A549 (cell line): ENCODE measurements around the gene PHOX2A. TPM values are rescaled to one million over a fixed set of nuclear protein-coding genes. Genes with fewer than 3 reads are reported as not detected.

ENCODE experiments used
- ATAC-seq, 2 experiments: fragments of 200-7000 bp in 1 of 2; fragments of >200 bp in 1 of 2; cut with Nextera tagmentation in 1 of 2; cut with Tn5 transposase in 1 of 2; 3 replicates each; pipeline versions ENCODE4 v1.8.0 to v1.9.1; 2018 to 2020; ENCODE audit warnings: mild to moderate bottlenecking in 1 of 2, moderate library complexity in 1 of 2
- CTCF ChIA-PET: fragments of 300-600 bp; sonication (Branson Sonifier 250); formaldehyde crosslinking; extraction: SDS; loops from one replicate; lab custom pipeline; 2021; ENCODE audit warnings: antibody characterized with exemption, inconsistent platforms; lab: Yijun Ruan, JAX
- POLR2A ChIA-PET: fragments of 350-600 bp; formaldehyde crosslinking; extraction: SDS; loops from one replicate; lab custom pipeline; 2021; ENCODE audit warnings: antibody characterized with exemption, inconsistent platforms; lab: Yijun Ruan, JAX
- DNase-seq, 2 experiments: peaks; one replicate each; pipeline versions ENCODE4 v3.0.0 to v3.0.0-alpha.2; 2011 to 2016; ENCODE audit warnings: low read depth in 1 of 2, low spot score in 1 of 2
- FAIRE-seq: peaks from 2 replicates; lab custom pipeline; 2011; peaks lifted over from hg19 to GRCh38; lab: Jason Lieb, UNC
- H3K27ac ChIP-seq, 2 experiments: fragments of >200 bp; sonication (Bioruptor Twin); formaldehyde crosslinking; 3 replicates each; pipeline ENCODE4 v1.5.1; 2016 to 2017
- H3K4me1 ChIP-seq: fragments of >200 bp; sonication (Bioruptor Twin); formaldehyde crosslinking; 3 replicates; pipeline ENCODE4 v1.6.1; 2016
- H3K4me2 ChIP-seq: fragments of >200 bp; sonication (Bioruptor Twin); formaldehyde crosslinking; 3 replicates; pipeline ENCODE4 v1.6.1; 2016
- H3K4me3 ChIP-seq: fragments of >200 bp; sonication (Bioruptor Twin); formaldehyde crosslinking; 3 replicates; pipeline ENCODE4 v1.5.1; 2016
- H3K9me3 ChIP-seq: fragments of >200 bp; sonication (Bioruptor Twin); formaldehyde crosslinking; 3 replicates; pipeline ENCODE4 v1.6.1; 2016
- CBX2 ChIP-seq: fragments of 200-600 bp; sonication (generic); IDR thresholded peaks from 2 replicates; pipeline ENCODE4 v1.6.1; 2016; ENCODE audit warnings: low read depth, mild to moderate bottlenecking, borderline replicate concordance
- CBX8 ChIP-seq: fragments of 200-600 bp; sonication (generic); IDR thresholded peaks from 2 replicates; pipeline ENCODE4 v1.6.1; 2016
- CEBPB ChIP-seq, 2 experiments: fragments of >200 bp in 1 of 2; sonication (Bioruptor Twin) in 1 of 2; formaldehyde crosslinking in 1 of 2; IDR thresholded peaks; 2 replicates each; pipeline ENCODE4 v1.6.1; 2012 to 2016
- CHD2 ChIP-seq: fragments of 150-350 bp; IDR thresholded peaks from 2 replicates; pipeline ENCODE4 v1.6.1; 2014; ENCODE audit warnings: low read length; ENCODE audit not compliant: partially characterized antibody
- EP300 ChIP-seq, 2 experiments: fragments of >200 bp; sonication (Bioruptor Twin); formaldehyde crosslinking; IDR thresholded peaks; 2 replicates in 1 of 2; 3 replicates in 1 of 2; pipeline ENCODE4 v1.6.1; 2016 to 2017
- FOSB ChIP-seq: fragments of 250-450 bp; sonication (Bioruptor Pico); IDR thresholded peaks from 2 replicates; pipeline ENCODE4 v1.5.0; 2020; ENCODE audit warnings: mild to moderate bottlenecking, moderate library complexity
- FOXS1 ChIP-seq: fragments of 250-450 bp; sonication (Bioruptor Pico); IDR thresholded peaks from 2 replicates; pipeline ENCODE4 v1.5.0; 2020; ENCODE audit warnings: mild to moderate bottlenecking, moderate library complexity
- GATA3 ChIP-seq: IDR thresholded peaks from 2 replicates; pipeline ENCODE4 v1.6.1; 2012; ENCODE audit warnings: borderline replicate concordance
- HES2 ChIP-seq: fragments of >200 bp; sonication (Bioruptor Twin); formaldehyde crosslinking; IDR thresholded peaks from 2 replicates; pipeline ENCODE4 v1.6.1; 2016
- HEYL ChIP-seq: fragments of 250-450 bp; sonication (Bioruptor Pico); IDR thresholded peaks from 2 replicates; pipeline ENCODE4 v1.8.0; 2021; ENCODE audit warnings: mild to moderate bottlenecking, moderate library complexity
- HMGXB4 ChIP-seq: fragments of 250-450 bp; sonication (Bioruptor Pico); IDR thresholded peaks from 2 replicates; pipeline ENCODE4 v1.5.0; 2021; ENCODE audit warnings: mild to moderate bottlenecking, moderate library complexity, borderline replicate concordance
- HOXB5 ChIP-seq: fragments of 250-450 bp; sonication (Bioruptor Pico); IDR thresholded peaks from 2 replicates; pipeline ENCODE4 v1.5.0; 2020; ENCODE audit warnings: mild to moderate bottlenecking, moderate library complexity
- JUNB ChIP-seq: fragments of >200 bp; sonication (Bioruptor Twin); formaldehyde crosslinking; IDR thresholded peaks from 2 replicates; pipeline ENCODE4 v1.6.1; 2016
- KDM1A ChIP-seq: fragments of 200-600 bp; sonication (generic); IDR thresholded peaks from 2 replicates; pipeline ENCODE4 v1.6.1; 2016; ENCODE audit warnings: low read depth, mild to moderate bottlenecking
- KDM5A ChIP-seq: fragments of 200-600 bp; sonication (generic); IDR thresholded peaks from 2 replicates; pipeline ENCODE4 v1.6.1; 2016; ENCODE audit warnings: antibody characterized with exemption, mild to moderate bottlenecking
- MYC ChIP-seq: IDR thresholded peaks from 2 replicates; pipeline ENCODE4 v1.6.1; 2012; ENCODE audit warnings: mild to moderate bottlenecking, inconsistent platforms, low read length, improper control_type of control experiment, borderline replicate concordance
- NR3C1 ChIP-seq: fragments of >200 bp; sonication (Bioruptor Twin); formaldehyde crosslinking; IDR thresholded peaks from 3 replicates; pipeline ENCODE4 v1.6.1; 2017
- PBX3 ChIP-seq: IDR thresholded peaks from 2 replicates; pipeline ENCODE4 v1.6.1; 2012
- PHF8 ChIP-seq: fragments of 200-600 bp; sonication (generic); IDR thresholded peaks from 2 replicates; pipeline ENCODE4 v1.6.1; 2016; ENCODE audit warnings: low read depth, mild to moderate bottlenecking, antibody characterized with exemption, moderate library complexity, borderline replicate concordance
- RAD21 ChIP-seq, 2 experiments: fragments of >200 bp in 1 of 2; sonication (Bioruptor Twin) in 1 of 2; formaldehyde crosslinking in 1 of 2; IDR thresholded peaks in 1 of 2; conservative IDR thresholded peaks in 1 of 2; 2 replicates in 1 of 2; 3 replicates in 1 of 2; pipeline ENCODE4 v1.6.1; 2012 to 2018; ENCODE audit warnings: inconsistent platforms in 1 of 2
- RCOR1 ChIP-seq: fragments of 150-350 bp; IDR thresholded peaks from 2 replicates; pipeline ENCODE4 v1.6.1; 2014; ENCODE audit warnings: antibody characterized with exemption, low read length, low read depth
- RFX5 ChIP-seq: fragments of 450-650 bp; IDR thresholded peaks from 2 replicates; pipeline ENCODE4 v1.7.1; 2014; ENCODE audit warnings: antibody characterized with exemption, mild to moderate bottlenecking, moderate library complexity
- RNF2 ChIP-seq: fragments of 200-600 bp; sonication (generic); IDR thresholded peaks from 2 replicates; pipeline ENCODE4 v1.6.1; 2016; ENCODE audit warnings: low read depth, mild to moderate bottlenecking, antibody characterized with exemption, moderate library complexity, borderline replicate concordance
- SREBF2 ChIP-seq: fragments of 450-650 bp; IDR thresholded peaks from 2 replicates; pipeline ENCODE4 v1.6.1; 2014; ENCODE audit warnings: mild to moderate bottlenecking, moderate library complexity
- TFCP2L1 ChIP-seq: fragments of 250-450 bp; sonication (Bioruptor Pico); IDR thresholded peaks from 2 replicates; pipeline ENCODE4 v1.5.0; 2021; ENCODE audit warnings: mild to moderate bottlenecking
- USF2 ChIP-seq: fragments of 450-650 bp; IDR thresholded peaks from 2 replicates; pipeline ENCODE4 v1.6.1; 2014; ENCODE audit warnings: antibody characterized with exemption
- ZC3H11A ChIP-seq: fragments of 450-650 bp; IDR thresholded peaks from 2 replicates; pipeline ENCODE4 v1.6.1; 2014; ENCODE audit warnings: antibody characterized with exemption, mild to moderate bottlenecking
- WGBS: methylation state at CpG from one replicate; pipeline ENCODE4 v1.1.6; 2017; ENCODE audit errors: missing lambda C conversion rate; 5-methylcytosine and 5-hydroxymethylcytosine counted together
- polyA plus RNA-seq, 4 experiments: library from polyadenylated mRNA; depleted of rRNA in 3 of 4; stranded (reverse); fragments of >200 nt; fragmentation: RNase III in 1 of 4; extraction: RNeasy Plus Mini Kit Qiagen cat#74134 plus additional on column Dnase treatment in 1 of 4; gene quantifications; 2 replicates in 3 of 4; 3 replicates in 1 of 4; pipeline ENCODE4 v1.2.3, GENCODE V29; 2011 to 2017

PHOX2A gene
- polyA plus RNA-seq, 2 of the 4 experiments (the other 2 are of a cell fraction): not detected

GRCh38 chr11:72218251-72218745 lies 25.7 kb downstream of the PHOX2A start:
- CTCF ChIA-PET: interaction anchor here (1.8 kb wide), 1 partner anchor 195 kb away, joined by 4 read pairs; no protein-coding TSS in a partner anchor
- ATAC-seq: no peak
- no peak for FAIRE-seq
- no peak for DNase-seq
- POLR2A ChIA-PET: no interaction called here
- no peaks in the 10 kb centered on the region for H3K9me3 ChIP-seq
- H3K27ac ChIP-seq: no peak overlapping the region
- H3K4me1 ChIP-seq: peaks cover 4% of the 10 kb centered on the region
- H3K4me2 ChIP-seq: no peak overlapping the region
- no peak overlapping the region for H3K4me3 ChIP-seq
- 51% methylated on average over 5 of the region's 5 CpGs for WGBS
- no peak for TF ChIP-seq PBX3
- TF ChIP-seq MYC: no peak
- TF ChIP-seq RNF2: no peak
- no peak for TF ChIP-seq HEYL (CRISPR knock-in tag)
- no peak for TF ChIP-seq NR3C1
- no peak for TF ChIP-seq SREBF2

GRCh38 chr11:72217841-72218240 lies 26.1 kb downstream of the PHOX2A start:
- FAIRE-seq: no peak

GRCh38 chr11:72216638-72217037 lies 27.3 kb downstream of the PHOX2A start, which contains the start of gene FOLR2:
Gene FOLR2 (plus strand): TSS chr11:72216794. CDS start chr11:72218585, 1,791 bp downstream.
- WGBS: 78% methylated on average over 6 of the region's 6 CpGs
- no peak for FAIRE-seq
- no peak for TF ChIP-seq HEYL (CRISPR knock-in tag)
- no peak for TF ChIP-seq HOXB5
- no peak for TF ChIP-seq FOSB (CRISPR knock-in tag)
- TF ChIP-seq MYC: no peak
- TF ChIP-seq RFX5: no peak
- no peak for TF ChIP-seq USF2
- TF ChIP-seq CBX2: no peak
- no peak for TF ChIP-seq KDM5A
- TF ChIP-seq, all 56 proteins: peak for 0

More at GRCh38 chr11:72217841-72218240, 26.1 kb downstream of the PHOX2A start:
- ATAC-seq (no peak), DNase-seq (no peak)
- WGBS: 33% methylated on average over 2 of the region's 2 CpGs
- H3K4me2 ChIP-seq: no peak overlapping the region
- CTCF ChIA-PET: interaction anchor here (1.8 kb wide), 1 partner anchor 196 kb away, joined by 4 read pairs; no protein-coding TSS in a partner anchor
- POLR2A ChIA-PET: no interaction called here
- no peaks in the 10 kb centered on the region for H3K9me3 ChIP-seq
- TF ChIP-seq TFCP2L1 (no peak), EP300 (IDR thresholded peaks at IDR 0.05) (no peak), PHF8 (no peak), FOXS1 (CRISPR knock-in tag) (no peak), KDM1A (no peak), CEBPB (IDR thresholded peaks at IDR 0.05) (no peak), CHD2 (no peak), SREBF2 (no peak), RAD21 (conservative IDR thresholded peaks at IDR 0.05 in 1 of 2, IDR thresholded peaks at IDR 0.05 in 1 of 2) (no peak), HES2 (no peak), HMGXB4 (CRISPR knock-in tag) (no peak), CBX8 (no peak), RCOR1 (no peak), JUNB (no peak), GATA3 (no peak), ZC3H11A (no peak), MYC (no peak)
- TF ChIP-seq, all 56 proteins: peak for 0
- no peak overlapping the region for H3K4me3 ChIP-seq
- H3K4me1 ChIP-seq: peaks cover 4% of the 10 kb centered on the region
- H3K27ac ChIP-seq: no peak overlapping the region

More at GRCh38 chr11:72216638-72217037, 27.3 kb downstream of the PHOX2A start, which contains the start of gene FOLR2:
- Histone ChIP-seq H3K4me2 (no peak within 1 kb of the TSS), H3K4me3 (no peak within 1 kb of the TSS), H3K27ac (no peak within 1 kb of the TSS), H3K4me1 (no peaks in the 10 kb centered on the region), H3K9me3 (no peaks in the 10 kb centered on the region)
- ChIA-PET POLR2A (no interaction called here), CTCF (interaction anchor here (0.6 kb wide), 1 partner anchor 22 kb away, joined by 3 read pairs; no protein-coding TSS in a partner anchor)
- DNase-seq: no peak
- peak in 1 of 2 experiments; percentile 23; a peak in 1 of 6 replicates for ATAC-seq
